Fibroblast of lung (primary cell): ENCODE results near the gene FGA. TPM values are rescaled to one million over a fixed set of nuclear protein-coding genes. Genes with fewer than 3 reads are reported as not detected.

Experiments used
- DNase-seq, 2 donors: peaks; one replicate each; pipeline versions ENCODE4 v3.0.0 to v3.0.0-alpha.2; 2010; ENCODE audit warnings: low read depth in 2 of 2
- H2AFZ ChIP-seq: 2 replicates; pipeline ENCODE4 v1.5.1; 2012; ENCODE audit warnings: low read length, control low read depth, inconsistent platforms
- H3K27ac ChIP-seq: 2 replicates; pipeline ENCODE4 v1.5.1; 2011; ENCODE audit warnings: low read length, control low read depth; ENCODE audit not compliant: insufficient read depth
- H3K27me3 ChIP-seq: 2 replicates; pipeline ENCODE4 v1.5.1; 2011; ENCODE audit warnings: mild to moderate bottlenecking, low read length; ENCODE audit not compliant: control insufficient read depth, insufficient read depth
- H3K36me3 ChIP-seq: 2 replicates; pipeline ENCODE4 v1.5.1; 2011; ENCODE audit warnings: low read length; ENCODE audit not compliant: control insufficient read depth, insufficient read depth
- H3K4me1 ChIP-seq: 2 replicates; pipeline ENCODE4 v1.5.1; 2011; ENCODE audit warnings: low read length; ENCODE audit not compliant: control insufficient read depth, insufficient read depth; ENCODE audit errors: extremely low read depth
- H3K4me2 ChIP-seq: 2 replicates; pipeline ENCODE4 v1.5.1; 2011; ENCODE audit warnings: low read length, control low read depth; ENCODE audit not compliant: insufficient read depth; ENCODE audit errors: extremely low read depth
- H3K4me3 ChIP-seq, 4 experiments: fragments of 200-600 bp in 1 of 4; sonication (generic) in 1 of 4; replicated peaks in 1 of 4; 2 replicates each; pipeline ENCODE4 v1.5.1; 2011 to 2016; ENCODE audit warnings: low read length in 4 of 4, low read depth in 3 of 4, mild to moderate bottlenecking in 3 of 4, control low read depth in 2 of 4, inconsistent platforms in 1 of 4, mixed read lengths in 1 of 4; ENCODE audit not compliant: insufficient read depth in 1 of 4; ENCODE audit errors: control extremely low read depth in 1 of 4
- H3K79me2 ChIP-seq: 2 replicates; pipeline ENCODE4 v1.5.1; 2012; ENCODE audit warnings: mild to moderate bottlenecking, low read length, inconsistent platforms; ENCODE audit not compliant: control insufficient read depth, insufficient read depth
- H3K9ac ChIP-seq: 2 replicates; pipeline ENCODE4 v1.5.1; 2011; ENCODE audit warnings: mild to moderate bottlenecking, low read length, control low read depth; ENCODE audit not compliant: insufficient read depth
- H3K9me3 ChIP-seq: 2 replicates; pipeline ENCODE4 v1.5.1; 2012; ENCODE audit warnings: low read depth, low read length; ENCODE audit not compliant: control insufficient read depth, insufficient read depth
- H4K20me1 ChIP-seq: 2 replicates; pipeline ENCODE4 v1.5.1; 2011; ENCODE audit warnings: low read length; ENCODE audit not compliant: control insufficient read depth, insufficient read depth; ENCODE audit errors: extremely low read depth
- CTCF ChIP-seq, 2 donors: IDR thresholded peaks in 1 of 2; conservative IDR thresholded peaks in 1 of 2; 1 replicate in 1 of 2; 2 replicates in 1 of 2; pipeline ENCODE4 v1.5.1; 2011 to 2012; ENCODE audit warnings: low read length in 2 of 2, control low read depth in 1 of 2, inconsistent platforms in 1 of 2, low read depth in 1 of 2, mild to moderate bottlenecking in 1 of 2
- EZH2 ChIP-seq: IDR thresholded peaks from 2 replicates; pipeline ENCODE4 v1.5.1; 2012; ENCODE audit warnings: low read length, control low read depth, mild to moderate bottlenecking; ENCODE audit errors: missing control alignments
- polyA plus RNA-seq, 2 donors: library from polyadenylated mRNA; depleted of rRNA in 1 of 2; stranded (reverse) in 1 of 2; unstranded in 1 of 2; fragments of >200 nt; gene quantifications; 2 replicates each; pipeline ENCODE4 v1.2.1, GENCODE V29; 2011 to 2012; ENCODE audit warnings: missing spikeins in 1 of 2
- total RNA-seq: library from RNA; depleted of rRNA; stranded (reverse); fragments of >200 nt; gene quantifications from 2 replicates; pipeline ENCODE4 v1.2.1, GENCODE V29; 2014

Gene FGA
- total and polyA plus RNA-seq, 2 donors (not counting 1 experiment from before 2014, with no cell fraction given) = not detected

GRCh38 chr4:154574311-154574710 lies 16.2 kb downstream of the FGA start:
- H3K9ac ChIP-seq = no peak overlapping the region
- no peaks in the 10 kb centered on the region for H3K27me3 ChIP-seq
- no peak for TF ChIP-seq CTCF (conservative IDR thresholded peaks at IDR 0.05 in 1 of 2, IDR thresholded peaks at IDR 0.05 in 1 of 2; ENCODE audit: low read depth in 1 of 2, low read length in 2 of 2)
- no peak overlapping the region for H2AFZ ChIP-seq
- no peaks in the 10 kb centered on the region for H3K79me2 ChIP-seq
- peak in 1 of 2 donors; percentile 51 for DNase-seq
- no peaks in the 10 kb centered on the region for H3K4me1 ChIP-seq
- no peak overlapping the region for H3K4me3 ChIP-seq
- no peak overlapping the region for H3K27ac ChIP-seq
- no peaks in the 10 kb centered on the region for H3K36me3 ChIP-seq
- no peaks in the 10 kb centered on the region for H3K9me3 ChIP-seq
- no peak overlapping the region for H3K4me2 ChIP-seq
- H4K20me1 ChIP-seq = no peaks in the 10 kb centered on the region

GRCh38 chr4:154573190-154573870 lies 17.2 kb downstream of the FGA start:
- no peak for DNase-seq
- H3K27ac ChIP-seq = no peak overlapping the region
- H4K20me1 ChIP-seq = no peaks in the 10 kb centered on the region
- H3K27me3 ChIP-seq = no peaks in the 10 kb centered on the region
- H2AFZ ChIP-seq = no peak overlapping the region
- H3K9ac ChIP-seq = no peak overlapping the region
- H3K4me3 ChIP-seq = no peak overlapping the region
- TF ChIP-seq EZH2 (no peak), CTCF (conservative IDR thresholded peaks at IDR 0.05 in 1 of 2, IDR thresholded peaks at IDR 0.05 in 1 of 2; ENCODE audit: low read depth in 1 of 2, low read length in 2 of 2) (no peak)
- no peak overlapping the region for H3K4me2 ChIP-seq
- no peaks in the 10 kb centered on the region for H3K9me3 ChIP-seq
- H3K4me1 ChIP-seq = no peaks in the 10 kb centered on the region
- no peaks in the 10 kb centered on the region for H3K79me2 ChIP-seq
- no peaks in the 10 kb centered on the region for H3K36me3 ChIP-seq

- DNase-seq = no peak
- no peaks in the 10 kb centered on the region for H4K20me1 ChIP-seq
- H3K4me1 ChIP-seq = no peaks in the 10 kb centered on the region
- H3K4me3 ChIP-seq = no peak overlapping the region
- H2AFZ ChIP-seq = no peak overlapping the region
- no peaks in the 10 kb centered on the region for H3K36me3 ChIP-seq
- H3K4me2 ChIP-seq = no peak overlapping the region
- TF ChIP-seq EZH2 (no peak), CTCF (conservative IDR thresholded peaks at IDR 0.05 in 1 of 2, IDR thresholded peaks at IDR 0.05 in 1 of 2; ENCODE audit: low read depth in 1 of 2, low read length in 2 of 2) (no peak)
- no peaks in the 10 kb centered on the region for H3K79me2 ChIP-seq
- H3K9ac ChIP-seq = no peak overlapping the region
- H3K27ac ChIP-seq = no peak overlapping the region
- H3K9me3 ChIP-seq = no peaks in the 10 kb centered on the region
- H3K27me3 ChIP-seq = no peaks in the 10 kb centered on the region
Observed at GRCh38 chr4:154569584-154569983, 21.0 kb downstream of the FGA start.
